ENCODE results near the gene PREX1.

The PREX1 gene

DNA sequence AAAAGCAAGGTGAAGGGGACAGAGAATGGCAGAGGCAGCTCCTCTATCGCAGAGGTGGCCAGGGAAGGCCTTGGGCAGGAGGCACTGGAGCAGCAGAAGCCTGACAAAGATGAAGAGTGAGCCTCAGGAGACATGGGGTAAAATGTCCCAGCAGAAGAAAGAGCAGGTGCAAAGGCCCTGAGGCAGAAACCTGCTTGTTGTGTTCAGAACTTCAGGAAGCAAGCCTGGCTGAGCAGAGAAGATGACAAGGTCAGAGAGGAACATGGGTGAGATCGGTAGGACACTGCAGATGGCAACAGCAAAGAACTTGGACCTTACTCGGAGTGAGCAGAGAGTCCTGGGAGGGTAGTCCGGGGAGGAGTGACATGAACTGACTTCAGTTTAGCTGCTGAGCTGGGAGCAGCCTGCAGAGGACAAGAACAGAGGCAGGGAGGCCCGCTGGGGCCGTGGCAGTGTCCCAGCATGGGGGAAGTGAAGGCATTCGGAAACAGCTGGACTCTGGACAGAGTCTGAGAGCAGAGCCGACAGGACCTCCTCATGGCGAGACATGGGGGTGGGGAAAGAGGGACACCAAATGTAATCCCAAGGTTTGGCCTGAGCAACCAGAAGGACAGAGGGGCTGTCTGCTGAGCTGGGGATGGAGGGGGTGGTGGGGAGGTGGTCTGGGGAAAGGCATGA, 106.3 kb downstream of the PREX1 start:
- no peak for DNase-seq
- no peak overlapping the region for H4K8ac ChIP-seq (ENCODE audit: low read length)
- no peaks in the 10 kb centered on the region for H3K9me3 ChIP-seq (ENCODE audit: control insufficient read depth, low read length)
- H3K9ac ChIP-seq (ENCODE audit: low read length): no peak overlapping the region
- H3K4ac ChIP-seq (ENCODE audit: low read depth in 1 of 2, low read length in 2 of 2): no peak overlapping the region
- H3K18ac ChIP-seq (ENCODE audit: low read depth in 1 of 2, low read length in 2 of 2): no peak overlapping the region
- 89% methylated on average over 9 of the region's 9 CpGs for WGBS
- no peak overlapping the region for H3K4me3 ChIP-seq (ENCODE audit: insufficient read depth in 1 of 2, low read depth in 1 of 2, low read length in 2 of 2)
- H2AFZ ChIP-seq (ENCODE audit: low read depth, low read length): no peak overlapping the region
- peaks cover 0 to 32% of the 10 kb centered on the region in 2 experiments for H3K27me3 ChIP-seq (ENCODE audit: control insufficient read depth in 1 of 2, insufficient read depth in 1 of 2, low read length in 2 of 2)
- H2BK5ac ChIP-seq (ENCODE audit: low read depth, low read length, poor library complexity, severe bottlenecking): no peak overlapping the region
- H3K4me2 ChIP-seq (ENCODE audit: low read length, poor library complexity, severe bottlenecking): no peak overlapping the region
- H3K14ac ChIP-seq (ENCODE audit: low read length in 2 of 2): peak overlapping the region in 1 of 2 experiments; percentile 38
- peaks cover 13% of the 10 kb centered on the region for H3K79me1 ChIP-seq (replicated peaks; ENCODE audit: low read length, poor library complexity, severe bottlenecking)
- H3K4me1 ChIP-seq (ENCODE audit: control insufficient read depth, insufficient read depth, low read depth, low read length): peaks cover 44% of the 10 kb centered on the region
- no peak overlapping the region for H4K91ac ChIP-seq (ENCODE audit: low read length)
- H3K23ac ChIP-seq (ENCODE audit: low read length in 2 of 2): no peak overlapping the region
- no peak overlapping the region for H3K27ac ChIP-seq (ENCODE audit: low read length, poor library complexity, severe bottlenecking)
- H2BK12ac ChIP-seq (ENCODE audit: low read length in 2 of 2): no peak overlapping the region
- peaks cover 0 to 3% of the 10 kb centered on the region in 2 experiments for H3K36me3 ChIP-seq (ENCODE audit: control insufficient read depth in 1 of 2, insufficient read depth in 2 of 2, low read depth in 1 of 2, low read length in 2 of 2)
- H2BK120ac ChIP-seq (ENCODE audit: low read depth, low read length): no peak overlapping the region
- no peak overlapping the region for H2AK5ac ChIP-seq (ENCODE audit: low read length, severe bottlenecking)
- H2BK15ac ChIP-seq (ENCODE audit: low read depth, poor library complexity, severe bottlenecking): no peak overlapping the region

DNA sequence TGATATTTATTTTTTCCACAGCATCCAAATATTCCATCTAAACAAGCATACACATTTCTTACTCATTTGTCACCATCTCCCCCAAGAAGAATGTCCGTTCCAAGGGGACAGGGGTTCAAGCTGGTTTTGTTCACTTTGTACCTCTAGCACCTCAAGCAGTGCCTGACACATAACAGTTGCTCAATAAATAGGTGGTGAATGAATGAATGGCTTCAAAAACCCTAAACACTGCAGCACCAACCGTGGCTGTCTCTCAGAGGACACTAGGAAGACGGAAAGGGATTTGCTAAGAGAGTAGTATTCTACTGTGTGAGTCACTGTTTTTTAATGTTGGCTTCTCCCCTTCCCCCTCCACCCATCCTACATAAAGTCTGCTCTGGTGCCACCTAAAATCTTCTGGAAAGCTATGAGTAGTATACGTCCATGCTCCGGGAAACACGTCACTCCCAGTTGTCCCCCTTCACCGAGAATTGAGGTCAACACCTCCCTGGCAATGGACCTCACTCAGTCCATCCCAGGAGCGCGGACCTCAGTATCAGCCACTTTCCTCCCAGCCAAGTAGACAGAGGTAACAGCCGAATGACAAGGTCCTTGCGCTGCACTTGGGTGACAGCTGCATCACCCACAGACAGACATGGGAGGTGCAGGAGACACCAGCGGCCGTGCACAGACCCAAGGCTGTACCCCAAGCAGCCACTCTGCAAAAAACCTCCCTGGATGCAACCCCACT, 107.4 kb downstream of the PREX1 start:
- H2AFZ ChIP-seq (ENCODE audit: low read depth, low read length): no peak overlapping the region
- no peak for DNase-seq
- 94% methylated on average over 11 of the region's 13 CpGs for WGBS
- no peak overlapping the region for H4K8ac ChIP-seq (ENCODE audit: low read length)
- H3K27ac ChIP-seq (ENCODE audit: low read length, poor library complexity, severe bottlenecking): no peak overlapping the region
- peaks cover 0 to 35% of the 10 kb centered on the region in 2 experiments for H3K27me3 ChIP-seq (ENCODE audit: control insufficient read depth in 1 of 2, insufficient read depth in 1 of 2, low read length in 2 of 2)
- peaks cover 0 to 2% of the 10 kb centered on the region in 2 experiments for H3K36me3 ChIP-seq (ENCODE audit: control insufficient read depth in 1 of 2, insufficient read depth in 2 of 2, low read depth in 1 of 2, low read length in 2 of 2)
- H3K9me3 ChIP-seq (ENCODE audit: control insufficient read depth, low read length): no peaks in the 10 kb centered on the region
- no peak overlapping the region for H3K18ac ChIP-seq (ENCODE audit: low read depth in 1 of 2, low read length in 2 of 2)
- H3K4me1 ChIP-seq (ENCODE audit: control insufficient read depth, insufficient read depth, low read depth, low read length): peaks cover 43% of the 10 kb centered on the region
- H4K91ac ChIP-seq (ENCODE audit: low read length): no peak overlapping the region
- peaks cover 17% of the 10 kb centered on the region for H3K79me1 ChIP-seq (replicated peaks; ENCODE audit: low read length, poor library complexity, severe bottlenecking)
- H2BK12ac ChIP-seq (ENCODE audit: low read length in 2 of 2): no peak overlapping the region
- H3K4me2 ChIP-seq (ENCODE audit: low read length, poor library complexity, severe bottlenecking): no peak overlapping the region
- no peak overlapping the region for H2BK5ac ChIP-seq (ENCODE audit: low read depth, low read length, poor library complexity, severe bottlenecking)
- no peak overlapping the region for H2AK5ac ChIP-seq (ENCODE audit: low read length, severe bottlenecking)
- H3K4ac ChIP-seq (ENCODE audit: low read depth in 1 of 2, low read length in 2 of 2): no peak overlapping the region
- H3K9ac ChIP-seq (ENCODE audit: low read length): no peak overlapping the region
- no peak overlapping the region for H3K23ac ChIP-seq (ENCODE audit: low read length in 2 of 2)
- no peak overlapping the region for H2BK15ac ChIP-seq (ENCODE audit: low read depth, poor library complexity, severe bottlenecking)
- no peak overlapping the region for H3K4me3 ChIP-seq (ENCODE audit: insufficient read depth in 1 of 2, low read depth in 1 of 2, low read length in 2 of 2)
- H3K14ac ChIP-seq (ENCODE audit: low read length in 2 of 2): no peak overlapping the region
- H2BK120ac ChIP-seq (ENCODE audit: low read depth, low read length): no peak overlapping the region

DNA sequence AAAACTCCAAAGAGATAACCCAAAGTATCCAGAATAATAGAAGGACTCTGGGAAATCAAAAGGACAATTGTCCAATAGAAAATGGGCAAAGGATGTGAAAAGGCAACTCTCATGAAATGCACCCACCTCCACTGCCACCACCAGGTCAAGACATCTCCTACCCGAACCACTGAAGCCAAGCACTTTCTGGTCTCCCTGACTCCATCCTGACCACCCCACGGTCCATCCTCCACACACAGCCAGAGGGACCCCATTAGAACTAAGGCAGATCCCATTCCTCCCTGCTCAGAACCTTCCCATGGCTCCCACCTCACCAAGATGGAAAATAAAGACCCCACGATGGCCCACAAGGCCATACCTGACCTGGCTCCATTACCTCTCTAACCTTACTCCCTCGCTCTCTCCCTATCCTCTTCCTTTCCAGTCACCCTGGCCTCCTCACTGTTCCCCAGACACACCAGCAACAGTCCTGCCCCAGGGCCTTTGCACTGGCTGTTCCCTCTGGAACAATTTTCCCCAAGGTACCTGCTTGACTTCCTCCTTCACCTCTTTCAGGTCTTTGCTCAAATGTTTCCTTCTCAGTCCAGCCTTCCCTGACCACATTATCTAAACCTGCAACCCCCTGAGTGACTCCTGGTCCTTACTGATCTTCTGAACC, 108.1 kb downstream of the PREX1 start:
- Histone ChIP-seq H3K9ac (ENCODE audit: low read length) (no peak overlapping the region), H3K27me3 (ENCODE audit: control insufficient read depth in 1 of 2, insufficient read depth in 1 of 2, low read length in 2 of 2) (peaks cover 0 to 35% of the 10 kb centered on the region in 2 experiments), H3K14ac (ENCODE audit: low read length in 2 of 2) (no peak overlapping the region), H4K91ac (ENCODE audit: low read length) (no peak overlapping the region), H3K18ac (ENCODE audit: low read depth in 1 of 2, low read length in 2 of 2) (no peak overlapping the region), H3K79me1 (replicated peaks; ENCODE audit: low read length, poor library complexity, severe bottlenecking) (peaks cover 20% of the 10 kb centered on the region), H3K9me3 (ENCODE audit: control insufficient read depth, low read length) (no peaks in the 10 kb centered on the region), H2BK15ac (ENCODE audit: low read depth, poor library complexity, severe bottlenecking) (no peak overlapping the region), H3K4me1 (ENCODE audit: control insufficient read depth, insufficient read depth, low read depth, low read length) (peaks cover 38% of the 10 kb centered on the region), H3K4me3 (ENCODE audit: insufficient read depth in 1 of 2, low read depth in 1 of 2, low read length in 2 of 2) (no peak overlapping the region), H3K4ac (ENCODE audit: low read depth in 1 of 2, low read length in 2 of 2) (no peak overlapping the region), H2BK12ac (ENCODE audit: low read length in 2 of 2) (no peak overlapping the region), H4K8ac (ENCODE audit: low read length) (no peak overlapping the region), H2AK5ac (ENCODE audit: low read length, severe bottlenecking) (no peak overlapping the region), H2BK120ac (ENCODE audit: low read depth, low read length) (no peak overlapping the region), H3K23ac (ENCODE audit: low read length in 2 of 2) (no peak overlapping the region), H3K4me2 (ENCODE audit: low read length, poor library complexity, severe bottlenecking) (no peak overlapping the region), H3K27ac (ENCODE audit: low read length, poor library complexity, severe bottlenecking) (no peak overlapping the region), H3K36me3 (ENCODE audit: control insufficient read depth in 1 of 2, insufficient read depth in 2 of 2, low read depth in 1 of 2, low read length in 2 of 2) (no peaks in the 10 kb centered on the region), H2AFZ (ENCODE audit: low read depth, low read length) (no peak overlapping the region), H2BK5ac (ENCODE audit: low read depth, low read length, poor library complexity, severe bottlenecking) (no peak overlapping the region)
- WGBS: 91% methylated on average over 4 of the region's 4 CpGs
- no peak for DNase-seq
